ENCODE data around the gene EFCAB5. TPM values are rescaled to one million over a fixed set of nuclear protein-coding genes. Genes with fewer than 3 reads are reported as not detected.
A peak's percentile ranks its signal among the peaks of the same experiment; 100 is the strongest.

The EFCAB5 gene
- total and polyA plus RNA-seq, 2 of the 13 experiments (the other 11 are each of a cell fraction or from before 2014, with no cell fraction given), result 0.15 TPM; not detected in 1

DNA sequence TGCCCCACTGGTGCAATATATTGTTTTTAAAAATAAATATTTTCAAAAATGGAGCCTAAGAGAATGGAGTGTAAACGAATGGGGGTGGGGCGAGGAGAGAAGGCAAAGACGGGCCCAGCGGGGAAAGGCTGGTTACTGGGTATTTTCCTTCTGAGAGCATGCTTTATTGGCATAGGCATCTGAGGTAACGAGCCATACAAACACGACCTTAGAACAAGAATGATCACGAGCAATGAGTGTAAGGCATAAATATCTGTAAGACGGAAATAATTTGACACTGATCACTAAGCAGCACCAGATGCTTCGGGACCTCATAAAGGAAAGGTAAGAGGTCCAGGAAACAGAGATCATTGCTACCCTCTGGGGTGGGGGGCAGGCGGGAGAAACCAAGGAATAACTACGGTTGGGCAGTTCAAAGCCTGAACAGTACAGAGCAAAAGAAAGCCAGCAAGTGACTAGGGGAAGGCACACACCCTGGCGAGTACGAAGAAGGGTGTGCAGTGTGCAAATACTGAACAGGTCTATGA lies 12.4 kb upstream of the EFCAB5 start (continued):
- TF ChIP-seq ZBTB25 (CRISPR knock-in tag; IDR thresholded peaks at IDR 0.05) (0 out of 2 replicates have a peak, but pooled peaks have one; percentile 3), POGK (CRISPR knock-in tag; conservative IDR thresholded peaks at IDR 0.05) (no peak), ZNF644 (CRISPR knock-in tag; IDR thresholded peaks at IDR 0.05; ENCODE audit: low read depth) (no peak), TEF (CRISPR knock-in tag; IDR thresholded peaks at IDR 0.05) (no peak), ZNF556 (CRISPR knock-in tag; IDR thresholded peaks at IDR 0.05; ENCODE audit: borderline replicate concordance) (0 out of 2 replicates have a peak, but pooled peaks have one; percentile 25), ZNF616 (CRISPR knock-in tag; IDR thresholded peaks at IDR 0.05; ENCODE audit: low read depth) (0 out of 2 replicates have a peak, but pooled peaks have one; percentile 6), RORA (CRISPR knock-in tag; IDR thresholded peaks at IDR 0.05) (no peak), MIER2 (CRISPR knock-in tag; IDR thresholded peaks at IDR 0.05) (no peak), XBP1 (CRISPR knock-in tag; IDR thresholded peaks at IDR 0.05) (no peak), ZNF550 (CRISPR knock-in tag; IDR thresholded peaks at IDR 0.05; ENCODE audit: borderline replicate concordance) (0 out of 2 replicates have a peak, but pooled peaks have one; percentile 29), MXD4 (CRISPR knock-in tag; IDR thresholded peaks at IDR 0.05) (peak; percentile 2; the same call in 1 of the 2 replicates), ZNF567 (CRISPR knock-in tag; IDR thresholded peaks at IDR 0.05; ENCODE audit: borderline replicate concordance) (no peak), ARNTL (CRISPR knock-in tag; IDR thresholded peaks at IDR 0.05) (0 out of 2 replicates have a peak, but pooled peaks have one; percentile 11), YEATS4 (CRISPR knock-in tag; IDR thresholded peaks at IDR 0.05; ENCODE audit: borderline replicate concordance) (no peak)
- TF ChIP-seq, protein P1, sequence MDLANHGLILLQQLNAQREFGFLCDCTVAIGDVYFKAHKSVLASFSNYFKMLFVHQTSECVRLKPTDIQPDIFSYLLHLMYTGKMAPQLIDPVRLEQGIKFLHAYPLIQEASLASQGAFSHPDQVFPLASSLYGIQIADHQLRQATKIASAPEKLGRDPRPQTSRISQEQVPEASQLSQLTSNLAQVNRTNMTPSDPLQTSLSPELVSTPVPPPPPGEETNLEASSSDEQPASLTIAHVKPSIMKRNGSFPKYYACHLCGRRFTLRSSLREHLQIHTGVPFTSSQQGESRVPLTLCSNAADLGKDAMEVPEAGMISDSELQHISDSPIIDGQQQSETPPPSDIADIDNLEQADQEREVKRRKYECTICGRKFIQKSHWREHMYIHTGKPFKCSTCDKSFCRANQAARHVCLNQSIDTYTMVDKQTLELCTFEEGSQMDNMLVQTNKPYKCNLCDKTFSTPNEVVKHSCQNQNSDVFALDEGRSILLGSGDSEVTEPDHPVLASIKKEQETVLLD (CRISPR knock-in tag; IDR thresholded peaks at IDR 0.05; ENCODE audit: low read depth), result 0 out of 2 replicates have a peak, but pooled peaks have one; percentile 11
- TF ChIP-seq, protein P2, sequence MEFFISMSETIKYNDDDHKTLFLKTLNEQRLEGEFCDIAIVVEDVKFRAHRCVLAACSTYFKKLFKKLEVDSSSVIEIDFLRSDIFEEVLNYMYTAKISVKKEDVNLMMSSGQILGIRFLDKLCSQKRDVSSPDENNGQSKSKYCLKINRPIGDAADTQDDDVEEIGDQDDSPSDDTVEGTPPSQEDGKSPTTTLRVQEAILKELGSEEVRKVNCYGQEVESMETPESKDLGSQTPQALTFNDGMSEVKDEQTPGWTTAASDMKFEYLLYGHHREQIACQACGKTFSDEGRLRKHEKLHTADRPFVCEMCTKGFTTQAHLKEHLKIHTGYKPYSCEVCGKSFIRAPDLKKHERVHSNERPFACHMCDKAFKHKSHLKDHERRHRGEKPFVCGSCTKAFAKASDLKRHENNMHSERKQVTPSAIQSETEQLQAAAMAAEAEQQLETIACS (CRISPR knock-in tag; IDR thresholded peaks at IDR 0.05), result no peak
- TF ChIP-seq, protein P3, sequence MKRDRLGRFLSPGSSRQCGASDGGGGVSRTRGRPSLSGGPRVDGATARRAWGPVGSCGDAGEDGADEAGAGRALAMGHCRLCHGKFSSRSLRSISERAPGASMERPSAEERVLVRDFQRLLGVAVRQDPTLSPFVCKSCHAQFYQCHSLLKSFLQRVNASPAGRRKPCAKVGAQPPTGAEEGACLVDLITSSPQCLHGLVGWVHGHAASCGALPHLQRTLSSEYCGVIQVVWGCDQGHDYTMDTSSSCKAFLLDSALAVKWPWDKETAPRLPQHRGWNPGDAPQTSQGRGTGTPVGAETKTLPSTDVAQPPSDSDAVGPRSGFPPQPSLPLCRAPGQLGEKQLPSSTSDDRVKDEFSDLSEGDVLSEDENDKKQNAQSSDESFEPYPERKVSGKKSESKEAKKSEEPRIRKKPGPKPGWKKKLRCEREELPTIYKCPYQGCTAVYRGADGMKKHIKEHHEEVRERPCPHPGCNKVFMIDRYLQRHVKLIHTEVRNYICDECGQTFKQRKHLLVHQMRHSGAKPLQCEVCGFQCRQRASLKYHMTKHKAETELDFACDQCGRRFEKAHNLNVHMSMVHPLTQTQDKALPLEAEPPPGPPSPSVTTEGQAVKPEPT (CRISPR knock-in tag; IDR thresholded peaks at IDR 0.05; ENCODE audit: low read depth), result peak; percentile 31; the same call in 1 of the 2 replicates
- TF ChIP-seq, protein P4, sequence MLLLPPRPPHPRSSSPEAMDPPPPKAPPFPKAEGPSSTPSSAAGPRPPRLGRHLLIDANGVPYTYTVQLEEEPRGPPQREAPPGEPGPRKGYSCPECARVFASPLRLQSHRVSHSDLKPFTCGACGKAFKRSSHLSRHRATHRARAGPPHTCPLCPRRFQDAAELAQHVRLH (CRISPR knock-in tag; IDR thresholded peaks at IDR 0.05; ENCODE audit: borderline replicate concordance, low read depth), result peak; percentile 68
